WTC11 (cell line): Measurements from ENCODE around the gene PXT1. TPM values are rescaled to one million over a fixed set of nuclear protein-coding genes. Genes with fewer than 3 reads are reported as not detected.

Experiments
- ATAC-seq: fragments of 200-7000 bp; cut with Tn5 transposase; 2 replicates; pipeline ENCODE4 v1.10.0; 2021; ENCODE audit warnings: mild to moderate bottlenecking, moderate library complexity
- CTCF ChIA-PET: fragments of 300-600 bp; sonication (Branson Sonifier 250); formaldehyde crosslinking; loops from one replicate; lab custom pipeline; 2021; ENCODE audit warnings: antibody characterized with exemption; lab: Charles Lee
- POLR2A ChIA-PET: fragments of 350-600 bp; sonication (Branson Sonifier 250); formaldehyde crosslinking; loops from one replicate; lab custom pipeline; 2021; ENCODE audit warnings: antibody characterized with exemption; lab: Charles Lee
- DNase-seq: peaks from one replicate; pipeline ENCODE4 v3.0.0; 2021; ENCODE audit warnings: low spot score
- H3K27ac Mint-ChIP-seq: 2 replicates; pipeline ENCODE4 v1.8.0; 2021; ENCODE audit warnings: mixed read lengths
- H3K27me3 Mint-ChIP-seq: 2 replicates; pipeline ENCODE4 v1.8.0; 2021; ENCODE audit warnings: low read depth, mild to moderate bottlenecking, moderate library complexity, mixed read lengths
- H3K36me3 Mint-ChIP-seq: 2 replicates; pipeline ENCODE4 v1.8.0; 2021; ENCODE audit warnings: mixed read lengths
- H3K4me1 Mint-ChIP-seq: 2 replicates; pipeline ENCODE4 v1.8.0; 2022; ENCODE audit warnings: mixed read lengths
- H3K4me3 Mint-ChIP-seq: 2 replicates; pipeline ENCODE4 v1.8.0; 2021; ENCODE audit warnings: mild to moderate bottlenecking, moderate library complexity, mixed read lengths
- H3K9me3 Mint-ChIP-seq: 2 replicates; pipeline ENCODE4 v1.8.0; 2021; ENCODE audit warnings: mixed read lengths
- ATF1 ChIP-seq: sonication (generic); formaldehyde crosslinking; IDR thresholded peaks from 2 replicates; pipeline ENCODE4 v1.8.1; 2023; ENCODE audit warnings: mild to moderate bottlenecking, moderate library complexity, missing genetic modification reagents
- CBFB ChIP-seq: sonication (generic); formaldehyde crosslinking; IDR thresholded peaks from 2 replicates; pipeline ENCODE4 v1.8.1; 2022; ENCODE audit warnings: mild to moderate bottlenecking, low read depth, missing genetic modification reagents
- CDX4 ChIP-seq: fragments of 250-450 bp; sonication (Bioruptor Pico); IDR thresholded peaks from 2 replicates; pipeline ENCODE4 v1.9.0; 2021; ENCODE audit warnings: moderate library complexity, mild to moderate bottlenecking, inconsistent platforms, borderline replicate concordance
- GTF2I ChIP-seq: fragments of 250-450 bp; sonication (Bioruptor Pico); conservative IDR thresholded peaks from 2 replicates; pipeline ENCODE4 v1.4.0; 2021; ENCODE audit warnings: mild to moderate bottlenecking
- HMGA2 ChIP-seq: fragments of 250-450 bp; sonication (Bioruptor Pico); IDR thresholded peaks from 2 replicates; pipeline ENCODE4 v1.4.0; 2021; ENCODE audit warnings: mild to moderate bottlenecking, moderate library complexity
- IRF2 ChIP-seq: sonication (generic); formaldehyde crosslinking; IDR thresholded peaks from 2 replicates; pipeline ENCODE4 v1.8.0; 2022; ENCODE audit warnings: low read depth, missing genetic modification reagents, borderline replicate concordance
- JUN ChIP-seq: sonication (generic); formaldehyde crosslinking; IDR thresholded peaks from 2 replicates; pipeline ENCODE4 v1.8.0; 2023; ENCODE audit warnings: mild to moderate bottlenecking, missing genetic modification reagents
- MXD4 ChIP-seq: fragments of 250-450 bp; sonication (Bioruptor Pico); IDR thresholded peaks from 2 replicates; pipeline ENCODE4 v1.8.0; 2021; ENCODE audit warnings: mild to moderate bottlenecking, moderate library complexity, borderline replicate concordance
- NFE2L1 ChIP-seq: sonication (generic); formaldehyde crosslinking; IDR thresholded peaks from 2 replicates; pipeline ENCODE4 v1.8.1; 2023; ENCODE audit warnings: missing genetic modification reagents
- NR2C2 ChIP-seq: sonication (generic); formaldehyde crosslinking; IDR thresholded peaks from 2 replicates; pipeline ENCODE4 v1.8.0; 2022; ENCODE audit warnings: mild to moderate bottlenecking, missing genetic modification reagents
- RELA ChIP-seq: sonication (generic); formaldehyde crosslinking; IDR thresholded peaks from 2 replicates; pipeline ENCODE4 v1.8.1; 2022; ENCODE audit warnings: missing genetic modification reagents, mild to moderate bottlenecking, borderline replicate concordance
- SMAD3 ChIP-seq: sonication (generic); formaldehyde crosslinking; IDR thresholded peaks from 2 replicates; pipeline ENCODE4 v1.8.0; 2022; ENCODE audit warnings: missing genetic modification reagents, mild to moderate bottlenecking, borderline replicate concordance
- TEAD1 ChIP-seq: sonication (generic); formaldehyde crosslinking; IDR thresholded peaks from 2 replicates; pipeline ENCODE4 v1.8.0; 2022; ENCODE audit warnings: mild to moderate bottlenecking, missing genetic modification reagents
- ZNF121 ChIP-seq: sonication (generic); formaldehyde crosslinking; IDR thresholded peaks from 2 replicates; pipeline ENCODE4 v1.8.0; 2023; ENCODE audit warnings: missing genetic modification reagents
- total RNA-seq: library from RNA; stranded (reverse); gene quantifications from 3 replicates; pipeline ENCODE4 v1.2.3, GENCODE V29; 2021
- TF ChIP-seq, protein P1 (sequence below): sonication (generic); formaldehyde crosslinking; IDR thresholded peaks from 2 replicates; pipeline ENCODE4 v1.8.0; 2022; ENCODE audit warnings: mild to moderate bottlenecking, missing genetic modification reagents
- TF ChIP-seq, protein P2 (sequence below): fragments of 250-450 bp; sonication (Bioruptor Pico); IDR thresholded peaks from 2 replicates; pipeline ENCODE4 v1.9.0; 2021; ENCODE audit warnings: mild to moderate bottlenecking, borderline replicate concordance
- TF ChIP-seq, protein P3 (sequence below): sonication (generic); formaldehyde crosslinking; IDR thresholded peaks from 2 replicates; pipeline ENCODE4 v1.8.1; 2023; ENCODE audit warnings: mild to moderate bottlenecking, missing genetic modification reagents, moderate library complexity
- TF ChIP-seq, protein P4 (sequence below): sonication (generic); formaldehyde crosslinking; IDR thresholded peaks from 2 replicates; pipeline ENCODE4 v1.8.1; 2023; ENCODE audit warnings: mild to moderate bottlenecking, moderate library complexity, missing genetic modification reagents
- TF ChIP-seq, protein P5 (sequence below): sonication (generic); formaldehyde crosslinking; IDR thresholded peaks from 2 replicates; pipeline ENCODE4 v1.8.1; 2022; ENCODE audit warnings: mild to moderate bottlenecking, moderate library complexity, missing genetic modification reagents

The PXT1 gene
- total RNA-seq, 1 experiment from 2014 or later: 0.15 TPM

DNA sequence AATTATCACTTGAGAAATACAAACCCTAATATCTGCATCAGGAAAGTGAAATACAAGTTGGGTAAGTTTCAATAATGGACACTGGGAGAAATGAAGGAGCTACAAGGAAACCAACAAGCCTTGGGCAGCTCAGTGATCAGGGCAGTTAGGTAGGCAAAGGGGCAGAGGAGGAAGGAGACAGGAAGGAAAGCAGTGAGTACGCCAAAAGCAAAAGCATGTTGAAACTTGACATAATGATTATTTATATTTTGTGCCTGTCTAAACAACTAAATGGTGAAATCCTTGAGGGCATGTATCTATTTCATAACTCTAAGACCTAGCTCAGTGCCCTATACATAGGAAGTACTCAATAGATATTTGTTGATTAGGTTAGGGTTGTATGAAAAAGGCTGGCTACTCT, 23.3 kb downstream of the PXT1 start (continued):
- TF ChIP-seq, protein P1, sequence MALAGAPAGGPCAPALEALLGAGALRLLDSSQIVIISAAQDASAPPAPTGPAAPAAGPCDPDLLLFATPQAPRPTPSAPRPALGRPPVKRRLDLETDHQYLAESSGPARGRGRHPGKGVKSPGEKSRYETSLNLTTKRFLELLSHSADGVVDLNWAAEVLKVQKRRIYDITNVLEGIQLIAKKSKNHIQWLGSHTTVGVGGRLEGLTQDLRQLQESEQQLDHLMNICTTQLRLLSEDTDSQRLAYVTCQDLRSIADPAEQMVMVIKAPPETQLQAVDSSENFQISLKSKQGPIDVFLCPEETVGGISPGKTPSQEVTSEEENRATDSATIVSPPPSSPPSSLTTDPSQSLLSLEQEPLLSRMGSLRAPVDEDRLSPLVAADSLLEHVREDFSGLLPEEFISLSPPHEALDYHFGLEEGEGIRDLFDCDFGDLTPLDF (CRISPR knock-in tag): no peak
- no peak for TF ChIP-seq RELA (CRISPR knock-in tag)
- TF ChIP-seq TEAD1: no peak
- TF ChIP-seq, protein P2, sequence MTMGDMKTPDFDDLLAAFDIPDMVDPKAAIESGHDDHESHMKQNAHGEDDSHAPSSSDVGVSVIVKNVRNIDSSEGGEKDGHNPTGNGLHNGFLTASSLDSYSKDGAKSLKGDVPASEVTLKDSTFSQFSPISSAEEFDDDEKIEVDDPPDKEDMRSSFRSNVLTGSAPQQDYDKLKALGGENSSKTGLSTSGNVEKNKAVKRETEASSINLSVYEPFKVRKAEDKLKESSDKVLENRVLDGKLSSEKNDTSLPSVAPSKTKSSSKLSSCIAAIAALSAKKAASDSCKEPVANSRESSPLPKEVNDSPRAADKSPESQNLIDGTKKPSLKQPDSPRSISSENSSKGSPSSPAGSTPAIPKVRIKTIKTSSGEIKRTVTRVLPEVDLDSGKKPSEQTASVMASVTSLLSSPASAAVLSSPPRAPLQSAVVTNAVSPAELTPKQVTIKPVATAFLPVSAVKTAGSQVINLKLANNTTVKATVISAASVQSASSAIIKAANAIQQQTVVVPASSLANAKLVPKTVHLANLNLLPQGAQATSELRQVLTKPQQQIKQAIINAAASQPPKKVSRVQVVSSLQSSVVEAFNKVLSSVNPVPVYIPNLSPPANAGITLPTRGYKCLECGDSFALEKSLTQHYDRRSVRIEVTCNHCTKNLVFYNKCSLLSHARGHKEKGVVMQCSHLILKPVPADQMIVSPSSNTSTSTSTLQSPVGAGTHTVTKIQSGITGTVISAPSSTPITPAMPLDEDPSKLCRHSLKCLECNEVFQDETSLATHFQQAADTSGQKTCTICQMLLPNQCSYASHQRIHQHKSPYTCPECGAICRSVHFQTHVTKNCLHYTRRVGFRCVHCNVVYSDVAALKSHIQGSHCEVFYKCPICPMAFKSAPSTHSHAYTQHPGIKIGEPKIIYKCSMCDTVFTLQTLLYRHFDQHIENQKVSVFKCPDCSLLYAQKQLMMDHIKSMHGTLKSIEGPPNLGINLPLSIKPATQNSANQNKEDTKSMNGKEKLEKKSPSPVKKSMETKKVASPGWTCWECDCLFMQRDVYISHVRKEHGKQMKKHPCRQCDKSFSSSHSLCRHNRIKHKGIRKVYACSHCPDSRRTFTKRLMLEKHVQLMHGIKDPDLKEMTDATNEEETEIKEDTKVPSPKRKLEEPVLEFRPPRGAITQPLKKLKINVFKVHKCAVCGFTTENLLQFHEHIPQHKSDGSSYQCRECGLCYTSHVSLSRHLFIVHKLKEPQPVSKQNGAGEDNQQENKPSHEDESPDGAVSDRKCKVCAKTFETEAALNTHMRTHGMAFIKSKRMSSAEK (CRISPR knock-in tag): no peak

GRCh38 chr6:36418558-36418957, 24.1 kb downstream of the PXT1 start:
- no peak for TF ChIP-seq ZNF121 (CRISPR knock-in tag)
- no peak for TF ChIP-seq IRF2 (CRISPR knock-in tag)
- no peak for TF ChIP-seq ATF1 (CRISPR knock-in tag)
- TF ChIP-seq, protein P3, sequence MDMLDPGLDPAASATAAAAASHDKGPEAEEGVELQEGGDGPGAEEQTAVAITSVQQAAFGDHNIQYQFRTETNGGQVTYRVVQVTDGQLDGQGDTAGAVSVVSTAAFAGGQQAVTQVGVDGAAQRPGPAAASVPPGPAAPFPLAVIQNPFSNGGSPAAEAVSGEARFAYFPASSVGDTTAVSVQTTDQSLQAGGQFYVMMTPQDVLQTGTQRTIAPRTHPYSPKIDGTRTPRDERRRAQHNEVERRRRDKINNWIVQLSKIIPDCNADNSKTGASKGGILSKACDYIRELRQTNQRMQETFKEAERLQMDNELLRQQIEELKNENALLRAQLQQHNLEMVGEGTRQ (CRISPR knock-in tag): no peak
- TF ChIP-seq, protein P4, sequence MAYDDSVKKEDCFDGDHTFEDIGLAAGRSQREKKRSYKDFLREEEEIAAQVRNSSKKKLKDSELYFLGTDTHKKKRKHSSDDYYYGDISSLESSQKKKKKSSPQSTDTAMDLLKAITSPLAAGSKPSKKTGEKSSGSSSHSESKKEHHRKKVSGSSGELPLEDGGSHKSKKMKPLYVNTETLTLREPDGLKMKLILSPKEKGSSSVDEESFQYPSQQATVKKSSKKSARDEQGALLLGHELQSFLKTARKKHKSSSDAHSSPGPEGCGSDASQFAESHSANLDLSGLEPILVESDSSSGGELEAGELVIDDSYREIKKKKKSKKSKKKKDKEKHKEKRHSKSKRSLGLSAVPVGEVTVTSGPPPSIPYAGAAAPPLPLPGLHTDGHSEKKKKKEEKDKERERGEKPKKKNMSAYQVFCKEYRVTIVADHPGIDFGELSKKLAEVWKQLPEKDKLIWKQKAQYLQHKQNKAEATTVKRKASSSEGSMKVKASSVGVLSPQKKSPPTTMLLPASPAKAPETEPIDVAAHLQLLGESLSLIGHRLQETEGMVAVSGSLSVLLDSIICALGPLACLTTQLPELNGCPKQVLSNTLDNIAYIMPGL (CRISPR knock-in tag): no peak
- TF ChIP-seq NR2C2 (CRISPR knock-in tag): no peak
- no peak for TF ChIP-seq SMAD3
- no peak for TF ChIP-seq CBFB (CRISPR knock-in tag)
- no peak for TF ChIP-seq JUN (CRISPR knock-in tag)
- TF ChIP-seq, protein P5, sequence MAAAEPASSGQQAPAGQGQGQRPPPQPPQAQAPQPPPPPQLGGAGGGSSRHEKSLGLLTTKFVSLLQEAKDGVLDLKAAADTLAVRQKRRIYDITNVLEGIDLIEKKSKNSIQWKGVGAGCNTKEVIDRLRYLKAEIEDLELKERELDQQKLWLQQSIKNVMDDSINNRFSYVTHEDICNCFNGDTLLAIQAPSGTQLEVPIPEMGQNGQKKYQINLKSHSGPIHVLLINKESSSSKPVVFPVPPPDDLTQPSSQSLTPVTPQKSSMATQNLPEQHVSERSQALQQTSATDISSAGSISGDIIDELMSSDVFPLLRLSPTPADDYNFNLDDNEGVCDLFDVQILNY (CRISPR knock-in tag): no peak
- no peak for TF ChIP-seq NFE2L1 (CRISPR knock-in tag)
- TF ChIP-seq GTF2I: no peak
- TF ChIP-seq HMGA2 (CRISPR knock-in tag): no peak
- no peak for TF ChIP-seq MXD4
- no peak for TF ChIP-seq CDX4 (CRISPR knock-in tag)
- TF ChIP-seq, all 79 proteins: peak for 0
- Mint-ChIP-seq H3K27me3 (peaks cover under 1% of the 10 kb centered on the region; the same call in 1 of the 2 replicates), H3K9me3 (no peaks in the 10 kb centered on the region), H3K4me3 (no peak overlapping the region), H3K36me3 (no peaks in the 10 kb centered on the region), H3K4me1 (peaks cover 11% of the 10 kb centered on the region), H3K27ac (no peak overlapping the region)
- DNase-seq: no peak
- no peak for ATAC-seq
- CTCF ChIA-PET: interaction anchor here (1.1 to 2.5 kb wide), 2 partner anchors 9 to 10 kb away, joined by 4 to 14 read pairs; no protein-coding TSS in a partner anchor
- POLR2A ChIA-PET: no interaction called here
